HCT116 (cell line): ENCODE measurements around the gene KLHL40.

Source experiments
- ATF3 ChIP-seq: IDR thresholded peaks from 2 replicates; pipeline ENCODE4 v1.6.1; 2012
- CTCF ChIP-seq, 3 experiments: fragments of 200-600 bp in 1 of 3; sonication (generic) in 1 of 3; IDR thresholded peaks in 2 of 3; conservative IDR thresholded peaks in 1 of 3; 2 replicates each; pipeline ENCODE4 v1.5.1; 2012 to 2017; ENCODE audit warnings: low read depth in 2 of 3, low read length in 2 of 3, antibody characterized with exemption in 1 of 3, borderline replicate concordance in 1 of 3, control low read depth in 1 of 3, mild to moderate bottlenecking in 1 of 3, mixed read lengths in 1 of 3, mixed run types in 1 of 3, moderate library complexity in 1 of 3; ENCODE audit not compliant: insufficient read depth in 1 of 3
- EZH2phosphoT487 ChIP-seq: fragments of 200-600 bp; IDR thresholded peaks from 2 replicates; pipeline ENCODE4 v1.6.1; 2018; ENCODE audit warnings: antibody characterized with exemption, borderline replicate concordance
- FOSL1 ChIP-seq: IDR thresholded peaks from 2 replicates; pipeline ENCODE4 v1.6.1; 2012; ENCODE audit warnings: low read depth
- SRF ChIP-seq: IDR thresholded peaks from 2 replicates; pipeline ENCODE4 v1.6.1; 2012; ENCODE audit warnings: low read depth

- TF ChIP-seq SRF = no peak
- TF ChIP-seq FOSL1 = no peak
- TF ChIP-seq EZH2phosphoT487 = no peak
- no peak for TF ChIP-seq CTCF (IDR thresholded peaks at IDR 0.05 in 2 of 3, conservative IDR thresholded peaks at IDR 0.05 in 1 of 3; ENCODE audit: borderline replicate concordance in 1 of 3, insufficient read depth in 1 of 3, low read depth in 2 of 3, low read length in 2 of 3)
- no peak for TF ChIP-seq ATF3
These were observed 29.0 kb downstream of the KLHL40 start for GRCh38 chr3:42714171-42714852.
